Measurements from ENCODE around the gene TBC1D13.
"Not testable (repeated sequence)": the region's sequence is repeated elsewhere in the genome, so short reads cannot be mapped to it uniquely, and the experiment has no call there.

Gene TBC1D13

DNA sequence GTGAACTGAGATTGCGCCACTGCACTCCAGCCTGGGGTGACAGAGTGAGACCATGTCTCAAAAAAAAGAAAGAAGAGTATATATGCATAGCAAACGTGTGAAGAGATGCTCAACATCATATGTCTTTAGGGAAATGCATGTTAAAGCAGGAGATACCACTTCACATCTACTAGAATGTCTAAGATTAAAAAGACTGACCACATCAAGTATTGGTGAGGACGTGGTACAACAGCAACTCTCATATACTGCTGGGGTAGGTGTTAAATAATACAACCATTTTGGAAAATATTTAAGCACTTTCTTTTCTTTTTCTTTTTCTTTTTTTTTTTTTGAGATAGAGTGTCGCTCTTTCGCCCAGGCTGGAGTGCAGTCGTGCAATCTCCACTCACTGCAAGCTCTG is 1.6 kb upstream of the TBC1D13 start:
- DNase-seq: no peak

DNA sequence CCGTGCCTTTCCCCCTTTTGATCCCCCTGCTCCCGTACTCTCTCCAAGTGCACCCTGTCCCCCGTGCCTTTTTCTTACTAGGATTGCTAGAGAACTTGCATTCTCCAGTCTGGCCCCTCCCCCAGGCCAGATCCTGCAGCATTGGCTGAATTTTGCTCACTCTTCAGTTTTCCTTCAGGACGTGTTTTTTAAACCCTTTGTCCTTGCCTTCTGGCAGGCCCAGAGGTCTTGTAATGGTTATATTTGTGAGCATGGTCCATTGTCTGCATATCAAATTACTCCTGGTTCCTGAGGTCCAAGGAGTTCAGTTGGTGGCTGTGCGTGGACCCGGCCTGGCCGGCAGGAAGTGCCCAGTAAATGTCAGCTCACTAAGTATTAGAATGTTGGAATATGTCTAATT is 606 bp downstream of the TBC1D13 start:
- peak; percentile 16 to 25 for DNase-seq

DNA sequence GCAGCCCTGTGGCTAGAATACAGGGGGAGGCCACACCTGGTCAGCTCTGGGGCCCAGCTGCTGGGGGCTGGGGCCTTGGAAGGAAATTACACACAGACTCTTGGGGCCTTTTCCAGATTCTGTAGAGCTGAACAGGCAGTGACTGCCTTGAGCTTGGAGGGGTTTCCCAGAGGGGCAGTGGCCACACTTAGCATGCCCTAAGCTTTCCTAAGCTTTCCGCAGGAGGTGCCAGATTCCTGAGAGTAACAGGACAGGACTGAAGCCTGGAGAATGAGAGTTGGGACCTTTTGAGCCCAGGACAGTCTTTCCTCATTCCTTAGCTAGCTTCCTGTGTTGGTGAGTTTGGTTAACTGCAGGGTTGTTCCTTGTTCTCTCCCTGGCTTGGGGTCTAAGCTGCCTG is 1.4 kb downstream of the TBC1D13 start:
- no peak for DNase-seq

DNA sequence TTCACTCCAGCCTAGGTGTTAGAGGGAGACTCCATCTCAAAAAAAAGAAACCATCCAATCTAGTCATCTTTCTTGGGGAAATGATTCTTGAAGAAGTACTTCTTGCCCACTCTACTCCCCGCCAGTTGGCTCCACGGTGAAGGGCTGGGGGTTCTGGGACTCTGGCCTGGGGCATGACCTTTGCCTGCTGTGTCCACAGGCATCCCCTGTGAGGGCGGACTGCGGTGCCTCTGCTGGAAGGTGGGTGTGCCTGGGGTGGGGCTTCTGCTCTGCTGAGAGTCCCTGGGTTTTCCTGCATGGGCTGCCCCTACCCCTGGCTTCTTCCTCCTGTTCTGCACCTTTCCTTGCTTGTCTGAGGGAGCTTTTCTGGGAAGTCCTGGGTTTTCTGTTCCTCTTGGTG is 3.5 kb downstream of the TBC1D13 start:
- DNase-seq: no peak

DNA sequence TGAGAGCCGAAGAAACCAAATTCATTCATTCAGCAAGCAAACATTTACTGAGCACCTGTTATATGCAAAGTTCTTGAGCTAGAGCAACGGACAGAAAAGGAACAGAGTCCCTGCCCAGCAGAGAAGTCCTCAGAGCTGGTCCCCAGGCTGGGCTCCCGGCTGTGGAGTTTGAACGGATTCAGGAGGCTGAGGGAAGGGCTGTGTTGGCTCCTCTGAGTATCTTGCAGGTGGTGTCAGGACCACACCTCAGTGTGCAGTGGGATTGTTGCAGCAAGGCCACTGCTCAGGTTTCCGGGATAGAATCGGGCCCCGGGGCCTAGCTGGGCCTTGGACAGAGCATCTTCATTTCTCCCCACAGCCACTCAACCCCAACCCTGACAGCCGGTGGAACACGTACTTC is 5.1 kb downstream of the TBC1D13 start:
- no peak for DNase-seq

DNA sequence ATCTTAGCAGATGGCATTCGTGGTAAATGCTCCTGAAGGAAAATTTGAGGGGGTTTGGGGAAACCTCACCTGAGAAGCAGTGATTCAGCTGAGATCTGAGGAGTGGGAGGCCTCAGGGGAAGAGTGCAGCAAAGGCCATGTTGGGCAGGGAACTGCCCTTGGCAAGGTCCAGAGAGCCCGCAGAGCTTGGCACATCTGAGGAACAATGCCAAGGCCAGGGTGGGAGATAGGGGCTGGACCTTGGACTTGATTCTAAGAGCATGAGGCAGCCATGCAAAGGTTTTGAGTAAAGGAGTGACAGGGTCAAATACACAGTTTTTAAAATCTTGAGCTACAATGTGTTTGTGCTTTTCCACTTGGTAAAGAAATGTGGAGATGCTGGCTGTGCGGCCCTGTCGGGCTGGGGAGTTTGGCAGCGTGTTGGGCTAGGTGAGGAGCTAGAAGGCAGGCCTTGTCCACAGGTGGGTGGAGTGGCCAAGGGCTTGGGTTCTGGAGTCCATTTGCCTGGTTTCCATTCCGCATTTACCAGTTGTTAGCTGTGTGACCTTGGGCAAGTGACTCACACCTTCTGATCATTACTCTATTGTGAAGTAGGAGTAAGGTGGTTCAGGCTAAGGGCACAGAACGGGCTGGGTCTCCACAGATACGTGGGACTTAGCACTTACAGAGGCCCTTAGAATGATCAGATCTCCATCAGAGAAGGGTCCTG is 6.1 kb downstream of the TBC1D13 start:
- DNase-seq: no peak

DNA sequence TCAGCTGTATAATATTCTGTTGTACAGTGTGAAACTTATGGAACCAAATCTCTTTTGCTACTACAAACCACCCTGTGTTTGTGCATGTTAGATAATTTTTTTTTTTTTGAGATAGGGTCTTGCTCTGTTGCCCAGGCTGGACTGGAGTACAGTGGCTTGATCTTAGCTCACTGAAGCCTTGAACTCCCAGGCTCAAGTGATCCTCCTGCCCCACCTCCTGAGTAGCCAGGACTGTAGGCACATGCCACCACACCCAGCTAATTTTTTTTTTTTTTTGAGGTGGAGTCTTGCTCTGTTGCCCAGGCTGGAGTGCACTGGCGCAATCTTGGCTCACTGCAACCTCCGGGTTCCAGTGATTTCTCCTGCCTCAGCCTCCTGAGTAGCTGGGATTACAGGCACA is 7.9 kb downstream of the TBC1D13 start:
- not testable (repeated sequence) for DNase-seq

DNA sequence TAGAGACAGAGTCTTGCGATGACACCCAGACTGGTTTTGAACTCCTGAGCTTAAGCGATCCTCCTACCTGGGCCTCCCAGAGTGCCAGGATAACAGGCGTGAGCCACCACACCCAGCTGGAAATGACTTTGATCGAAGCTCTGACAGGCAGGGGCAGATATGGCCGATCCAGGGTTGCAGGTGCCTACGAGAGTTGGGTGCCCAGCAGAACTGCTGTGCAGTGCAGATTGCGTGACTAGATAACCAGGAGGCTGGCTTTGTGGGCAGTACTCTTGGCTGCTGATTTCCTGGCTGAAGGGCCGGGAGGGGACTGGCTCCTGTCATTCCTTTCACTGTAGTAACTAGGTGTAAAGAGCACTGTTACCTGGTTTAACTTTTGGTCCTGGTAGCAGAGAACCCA is 11.8 kb downstream of the TBC1D13 start:
- no peak for DNase-seq

DNA sequence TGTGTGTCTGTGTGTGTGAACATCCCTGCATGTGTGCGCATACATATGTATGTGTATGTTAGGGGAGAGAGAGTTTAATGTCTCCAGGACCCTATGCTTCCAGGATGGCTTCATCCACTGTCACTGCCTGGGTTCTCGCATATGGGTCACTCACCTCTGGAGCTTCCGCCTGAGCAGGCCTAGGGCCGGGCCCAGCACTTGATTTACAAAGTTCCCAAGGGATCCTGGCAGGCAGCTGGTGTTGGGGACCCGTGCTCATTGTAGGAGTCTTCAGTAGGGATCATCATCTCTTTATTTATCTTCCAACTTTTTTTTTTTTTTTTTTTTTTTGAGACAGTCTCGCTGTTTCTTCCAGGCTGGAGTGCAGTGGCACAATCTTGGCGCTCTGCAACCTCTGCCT is 13.0 kb downstream of the TBC1D13 start:
- DNase-seq: no peak

DNA sequence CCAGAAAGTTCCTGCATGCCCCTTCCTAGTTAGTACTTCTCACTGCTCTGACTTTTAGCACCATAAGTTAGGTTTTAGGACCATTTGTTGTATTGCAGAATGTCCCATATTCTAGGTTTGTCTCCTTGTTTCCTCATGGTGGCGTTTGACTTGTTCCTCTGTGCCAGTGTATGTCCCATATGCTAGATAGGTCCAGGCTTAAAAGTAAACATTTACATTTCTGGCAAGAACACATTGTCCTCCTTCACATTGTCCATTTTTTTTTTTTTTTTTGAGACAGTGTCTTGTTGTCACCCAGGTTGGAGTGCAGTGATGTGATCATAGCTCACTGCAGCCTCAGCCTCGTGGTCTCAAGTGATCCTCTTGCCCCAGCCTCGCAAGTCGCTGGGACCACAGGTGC is 15.4 kb downstream of the TBC1D13 start:
- DNase-seq: no peak

DNA sequence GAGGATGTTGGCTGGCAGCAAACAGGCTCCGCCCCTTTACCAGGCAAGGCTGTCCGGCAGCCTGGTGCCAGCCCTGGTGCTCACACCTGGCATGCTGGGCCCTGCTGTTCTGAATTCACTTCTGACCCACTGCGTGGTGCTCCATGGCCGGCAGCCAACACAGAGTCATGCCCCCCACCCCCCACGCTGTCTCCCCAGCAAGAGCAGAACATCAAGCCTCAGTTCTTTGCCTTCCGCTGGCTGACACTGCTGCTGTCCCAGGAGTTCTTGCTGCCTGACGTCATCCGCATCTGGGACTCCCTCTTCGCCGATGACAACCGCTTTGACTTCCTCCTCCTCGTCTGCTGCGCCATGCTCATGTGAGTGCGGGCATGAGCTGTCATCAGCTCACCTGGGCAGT is 18.6 kb downstream of the TBC1D13 start:
- no peak for DNase-seq

DNA sequence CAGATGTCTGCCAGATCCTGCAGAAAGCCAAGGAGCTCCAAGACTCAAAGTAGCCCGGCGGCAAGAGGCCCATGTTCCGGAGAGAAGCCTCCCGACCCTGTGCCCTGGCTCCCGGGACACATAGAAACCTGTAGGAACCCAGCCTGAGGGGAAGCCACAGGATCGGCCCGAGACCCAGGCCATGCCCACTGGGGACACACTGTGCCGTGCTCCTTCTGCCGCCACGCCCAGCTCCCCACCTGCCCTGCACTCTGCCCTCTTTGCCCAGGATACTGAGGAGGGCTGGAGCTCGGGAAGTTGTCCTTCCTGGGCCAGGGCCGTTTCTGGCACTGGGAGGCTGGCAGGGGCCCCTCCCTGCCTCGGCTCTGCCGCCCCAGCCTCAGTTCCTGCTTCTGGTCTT is 20.8 kb downstream of the TBC1D13 start:
- no peak for DNase-seq

DNA sequence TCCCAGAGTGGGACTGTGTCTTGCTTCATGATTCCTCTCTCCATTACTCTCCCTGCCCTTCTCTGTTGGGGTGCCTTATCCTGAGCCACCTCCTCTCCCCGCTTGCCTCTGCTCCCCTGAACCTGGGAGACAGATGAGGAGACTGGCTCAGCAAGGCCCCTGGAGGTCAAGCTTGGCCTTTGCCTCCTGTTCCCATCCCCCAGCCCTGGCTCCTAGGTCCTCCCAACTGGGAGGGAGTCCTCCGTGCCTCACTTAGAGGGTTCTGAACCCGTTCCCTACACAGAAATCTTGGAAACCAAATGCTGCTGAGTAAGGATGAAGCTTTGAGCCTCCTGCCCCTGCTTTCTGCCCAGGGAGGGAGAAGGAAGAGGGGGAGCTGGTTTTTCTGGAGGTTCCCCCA is 21.5 kb downstream of the TBC1D13 start:
- no peak for DNase-seq

DNA sequence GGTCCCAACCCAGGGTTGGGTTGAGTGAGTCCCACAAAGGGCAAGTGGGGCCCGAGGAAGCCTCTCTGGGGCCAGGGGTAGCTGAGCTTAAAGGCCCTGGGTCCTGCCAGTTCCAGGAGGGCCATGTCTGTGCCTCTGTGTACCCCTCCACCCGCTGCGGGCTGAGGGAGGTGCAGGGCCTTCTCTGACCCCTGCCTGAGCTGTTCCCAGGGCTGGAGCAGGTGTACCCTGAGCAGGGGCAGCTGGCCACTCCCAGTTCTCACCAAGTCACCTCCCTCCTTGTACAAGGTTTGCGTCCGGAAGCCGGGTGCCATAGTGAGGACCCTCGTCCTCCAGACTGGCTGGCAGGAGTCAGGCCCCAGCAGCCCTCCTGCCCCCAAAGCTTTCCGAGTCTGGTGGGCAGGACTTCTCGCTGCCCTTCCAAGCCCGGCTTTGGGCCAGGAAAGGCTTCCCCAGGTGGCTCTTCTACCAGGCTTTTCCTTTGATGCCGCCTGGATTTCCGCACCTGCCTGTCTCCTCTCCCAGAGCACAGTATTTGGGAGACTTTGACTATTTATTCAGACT is 22.1 kb downstream of the TBC1D13 start:
- no peak for DNase-seq

DNA sequence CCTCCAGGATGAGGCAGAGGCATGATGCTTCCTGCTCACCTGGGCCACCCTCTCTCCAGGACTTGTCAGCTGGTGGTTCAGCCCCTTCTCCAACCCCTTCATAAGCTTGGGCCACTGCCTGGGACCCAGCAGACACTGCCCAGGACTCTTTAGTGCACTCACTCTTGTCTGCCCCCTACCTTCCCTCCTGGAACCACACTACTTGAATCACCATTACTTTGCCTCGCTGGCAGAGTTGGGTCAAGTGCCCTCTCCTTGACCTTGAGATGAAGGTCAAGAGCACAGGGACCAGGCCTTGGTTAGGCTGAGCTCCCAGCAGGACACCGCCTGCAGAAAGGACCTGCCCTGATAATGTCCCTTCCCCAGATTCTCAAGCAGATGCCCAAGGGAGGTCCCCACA is 22.8 kb downstream of the TBC1D13 start:
- no peak for DNase-seq

DNA sequence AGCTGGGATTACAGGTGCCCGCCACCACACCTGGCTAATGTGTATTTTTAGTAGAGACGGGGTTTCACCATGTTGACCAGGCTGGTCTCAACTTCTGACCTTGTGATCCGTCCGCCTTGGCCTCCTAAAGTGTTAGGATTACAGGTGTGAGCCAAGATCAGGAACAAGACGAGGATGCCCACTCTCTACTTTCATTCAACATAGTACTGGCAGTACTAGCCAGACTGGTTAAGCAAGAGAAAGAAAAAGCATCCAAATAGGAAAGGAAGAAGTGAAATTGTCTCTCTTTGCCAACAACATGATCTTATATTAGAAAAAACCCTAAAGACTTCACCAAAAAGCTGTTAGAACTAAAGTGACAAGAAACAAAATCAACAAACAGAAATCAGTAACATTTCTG is 23.8 kb downstream of the TBC1D13 start:
- no peak for DNase-seq

DNA sequence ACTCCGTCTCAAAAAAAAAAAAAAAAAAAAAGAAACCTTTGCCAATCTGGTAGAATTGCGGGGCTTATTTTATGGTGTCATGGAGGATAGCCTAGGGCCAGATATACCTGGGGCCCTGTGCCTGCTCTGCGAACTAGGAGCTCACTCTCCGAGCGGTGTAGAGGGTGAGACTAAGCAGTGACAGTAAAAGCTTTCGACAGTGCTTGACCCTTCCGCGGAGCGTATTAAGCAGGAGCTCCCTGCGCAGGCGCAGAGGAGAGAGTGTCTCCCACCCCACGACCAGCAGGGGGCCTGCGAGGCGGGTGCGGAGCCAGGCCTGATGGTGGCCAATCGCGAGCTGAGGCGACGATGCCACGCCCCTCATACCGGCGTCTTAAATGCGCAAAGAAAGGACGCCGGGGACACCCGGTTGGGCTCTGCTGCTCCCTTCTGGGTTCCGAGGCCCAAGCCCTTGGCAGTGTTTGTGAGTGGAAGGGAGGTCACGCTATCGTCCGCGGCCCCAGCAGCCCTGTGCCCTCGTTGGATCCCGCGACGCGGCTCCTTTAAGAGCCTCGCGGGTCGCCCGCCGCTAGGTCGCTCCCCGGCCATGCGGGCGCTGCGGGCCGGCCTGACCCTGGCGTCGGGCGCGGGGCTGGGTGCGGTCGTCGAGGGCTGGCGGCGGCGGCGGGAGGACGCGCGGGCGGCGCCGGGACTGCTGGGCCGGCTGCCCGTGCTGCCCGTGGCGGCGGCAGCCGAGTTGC is 31.2 kb downstream of the TBC1D13 start, which contains the start of gene ENDOG:
Gene ENDOG (plus strand): TSS at position 402 of the 740 bp plus-strand sequence. CDS start 185 bp downstream, at position 587.
- peak; percentile 99 for DNase-seq

DNA sequence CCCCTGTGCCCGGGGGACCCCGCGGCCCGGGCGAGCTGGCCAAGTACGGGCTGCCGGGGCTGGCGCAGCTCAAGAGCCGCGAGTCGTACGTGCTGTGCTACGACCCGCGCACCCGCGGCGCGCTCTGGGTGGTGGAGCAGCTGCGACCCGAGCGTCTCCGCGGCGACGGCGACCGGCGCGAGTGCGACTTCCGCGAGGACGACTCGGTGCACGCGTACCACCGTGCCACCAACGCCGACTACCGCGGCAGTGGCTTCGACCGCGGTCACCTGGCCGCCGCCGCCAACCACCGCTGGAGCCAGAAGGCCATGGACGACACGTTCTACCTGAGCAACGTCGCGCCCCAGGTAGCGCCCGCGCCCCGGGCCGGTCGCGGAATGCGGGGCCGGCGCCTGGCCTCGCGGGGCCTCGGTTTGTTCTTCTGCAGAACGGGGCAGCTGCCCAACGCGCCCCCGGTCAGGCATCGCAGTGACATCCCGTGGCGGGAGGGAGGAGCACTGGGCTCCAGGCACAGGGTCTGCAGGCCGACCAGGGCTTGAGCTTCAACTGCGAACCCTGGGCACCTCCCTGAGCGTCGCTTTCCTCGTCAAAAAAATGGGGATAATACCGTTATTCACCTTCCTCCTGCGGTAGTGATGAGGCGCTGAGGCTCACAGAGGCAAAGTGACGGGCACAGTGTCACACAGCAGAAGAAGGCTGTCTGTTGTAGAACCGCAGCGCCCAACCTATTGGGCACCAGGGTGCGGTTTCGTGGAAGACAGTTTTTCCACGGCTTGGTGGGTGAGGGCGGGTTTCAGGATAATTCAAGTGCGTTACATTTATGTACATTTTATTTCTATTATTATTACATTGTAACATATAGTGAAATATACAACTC is 32.0 kb downstream of the TBC1D13 start:
- peak; percentile 51 to 59 for DNase-seq

DNA sequence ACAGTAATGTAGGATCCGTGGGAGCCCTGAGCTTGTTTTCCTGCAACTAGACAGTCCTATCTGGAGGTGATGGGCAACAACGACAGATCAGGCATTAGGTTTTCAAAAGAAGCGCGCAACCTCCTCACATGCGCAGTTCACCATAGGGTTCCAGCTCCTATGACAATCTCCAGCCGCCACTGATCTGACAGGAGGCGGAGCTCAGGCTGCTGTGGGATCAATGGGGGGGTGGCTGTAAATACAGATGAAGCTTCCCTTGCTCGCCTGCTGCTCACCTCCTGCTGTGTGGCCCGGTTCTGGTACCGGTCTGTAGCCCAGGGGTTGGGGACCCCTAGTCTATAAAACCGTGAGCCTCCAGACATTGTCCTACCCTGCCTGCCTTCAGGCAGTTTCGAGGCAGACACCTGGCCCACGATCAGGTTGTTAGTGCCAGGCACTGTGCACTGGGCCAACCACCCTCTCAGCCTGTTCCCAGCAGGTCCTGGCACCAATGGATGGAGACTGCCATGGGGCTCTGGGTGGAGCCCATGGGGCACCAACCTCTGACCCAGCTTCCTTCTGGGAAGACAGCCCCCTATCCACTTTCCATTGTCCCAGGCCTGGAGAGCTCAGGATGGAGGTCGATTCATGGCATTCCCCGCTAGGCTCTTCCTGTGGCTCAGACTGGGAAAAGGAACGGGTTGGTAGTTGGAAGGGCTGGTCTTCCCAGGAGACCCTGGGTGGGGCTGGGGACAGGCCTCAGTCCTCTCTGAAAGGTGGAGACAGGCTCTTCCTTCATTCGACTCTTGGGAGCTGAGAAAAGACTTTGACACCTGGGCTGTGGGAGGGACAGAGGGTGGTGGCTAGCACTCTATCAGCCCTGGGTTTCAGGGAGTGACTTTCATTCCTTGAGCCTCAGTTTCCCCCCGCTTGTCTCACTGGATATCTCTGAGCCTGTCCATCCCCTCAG is 32.9 kb downstream of the TBC1D13 start:
- peak in 1 of 2 experiments; percentile 20 for DNase-seq

DNA sequence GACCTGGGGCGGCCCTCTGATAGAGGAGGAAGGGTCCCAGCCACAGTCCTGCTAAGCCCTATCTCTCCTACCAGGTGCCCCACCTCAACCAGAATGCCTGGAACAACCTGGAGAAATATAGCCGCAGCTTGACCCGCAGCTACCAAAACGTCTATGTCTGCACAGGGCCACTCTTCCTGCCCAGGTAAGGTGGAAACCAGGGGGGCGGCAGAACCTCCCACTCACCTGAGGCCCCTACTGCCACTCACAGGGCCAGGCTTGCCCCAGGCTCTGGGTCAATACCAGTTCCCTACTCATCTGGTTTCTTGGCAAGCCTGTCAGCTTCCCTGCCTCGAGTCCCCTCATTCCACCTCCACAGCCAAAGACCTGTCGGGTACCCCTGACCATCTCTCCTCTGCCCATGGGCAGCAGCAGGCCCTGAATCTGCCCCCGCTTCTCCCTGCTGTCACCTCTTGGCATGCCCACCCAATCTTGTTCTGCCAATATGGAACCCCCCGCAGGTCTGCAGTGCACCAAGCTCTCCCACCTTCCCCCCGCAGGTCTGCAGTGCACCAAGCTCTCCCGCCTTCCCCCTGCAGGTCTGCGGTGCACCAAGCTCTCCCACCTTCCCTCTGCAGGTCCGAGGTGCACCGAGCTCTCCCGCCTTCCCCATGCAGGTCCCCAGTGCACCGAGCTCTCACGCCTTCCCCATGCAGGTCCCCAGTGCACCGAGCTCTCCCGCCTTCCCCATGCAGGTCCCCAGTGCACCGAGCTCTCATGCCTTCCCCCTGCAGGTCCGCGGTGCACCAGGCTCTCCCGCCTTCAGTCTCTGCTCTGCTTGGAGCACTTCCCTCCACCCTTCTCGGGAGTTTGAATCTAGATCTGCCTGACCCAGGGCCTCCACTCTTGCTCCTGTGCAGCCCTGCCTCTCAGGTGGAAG is 33.9 kb downstream of the TBC1D13 start:
- DNase-seq: no peak
